ENCODE data around the gene IQSEC1. TPM values are rescaled to one million over a fixed set of nuclear protein-coding genes. Genes with fewer than 3 reads are reported as not detected.

Gene IQSEC1
- total and polyA plus RNA-seq, 2 of the 8 experiments (the other 6 are each of a cell fraction or from before 2014, with no cell fraction given): 6.8 to 28.8 TPM

DNA sequence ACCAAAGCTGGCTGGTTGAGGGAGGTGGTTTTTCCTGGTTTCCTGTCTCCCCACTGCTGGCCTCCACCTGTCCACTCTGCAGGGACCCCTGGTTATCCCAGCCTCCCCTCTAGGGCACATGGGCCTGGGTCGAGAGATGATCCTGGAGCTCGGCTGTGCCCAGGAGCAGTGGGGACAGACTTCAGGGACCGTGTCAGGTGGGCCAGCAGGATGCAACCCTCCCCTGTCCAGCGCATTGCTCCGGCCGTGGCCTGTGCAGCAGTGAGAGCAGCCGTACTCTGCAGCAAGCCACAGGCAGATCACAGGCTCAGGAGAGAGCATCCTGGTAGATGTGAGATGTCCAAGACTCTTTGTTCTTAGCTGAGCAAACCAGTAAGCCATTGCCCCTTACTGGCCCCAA lies 139.3 kb downstream of the IQSEC1 start:
- Histone ChIP-seq H4K8ac (ENCODE audit: extremely low read depth, insufficient read depth, low read length) (no peak overlapping the region; the same call in 1 of the 2 replicates), H3K23me2 (ENCODE audit: low read depth, low read length) (no peaks in the 10 kb centered on the region), H4K20me1 (replicated peaks in 1 of 2; ENCODE audit: control insufficient read depth in 1 of 2, insufficient read depth in 2 of 2, low read length in 2 of 2) (peaks cover 0 to 30% of the 10 kb centered on the region in 2 experiments), H3K4me3 (ENCODE audit: extremely low read depth in 1 of 4, insufficient read depth in 2 of 4, low read depth in 3 of 4, low read length in 4 of 4) (no peak overlapping the region), H2AFZ (ENCODE audit: low read length) (no peak overlapping the region), H2AK5ac (ENCODE audit: low read depth, low read length) (no peak overlapping the region), H3K9me3 (ENCODE audit: insufficient read depth in 2 of 2, low read depth in 1 of 2, low read length in 1 of 2) (no peaks in the 10 kb centered on the region), H4K5ac (ENCODE audit: insufficient read length, low read depth, low read length) (no peak overlapping the region), H3K14ac (ENCODE audit: insufficient read length) (no peak overlapping the region), H3K56ac (replicated peaks; ENCODE audit: insufficient read length, low read depth, low read length) (no peak overlapping the region), H3K9ac (replicated peaks in 1 of 4; ENCODE audit: extremely low read depth in 1 of 4, low read depth in 3 of 4, low read length in 3 of 4) (no peak overlapping the region), H2BK5ac (ENCODE audit: low read depth, low read length) (no peak overlapping the region; the same call in 1 of the 2 replicates), H3K4me1 (replicated peaks in 1 of 4; ENCODE audit: control insufficient read depth in 3 of 4, insufficient read depth in 4 of 4, low read length in 3 of 4) (no peaks in the 10 kb centered on the region), H3K27ac (ENCODE audit: low read depth, low read length) (no peak overlapping the region), H3K27me3 (replicated peaks in 1 of 4; ENCODE audit: control insufficient read depth in 3 of 4, extremely low read depth in 1 of 4, insufficient read depth in 3 of 4, low read length in 3 of 4) (no peaks in the 10 kb centered on the region), H3K36me3 (ENCODE audit: control insufficient read depth in 2 of 4, insufficient read depth in 4 of 4, low read length in 3 of 4) (peaks cover 0 to 12% (median 2%) of the 10 kb centered on the region in 4 experiments; a peak in 5 of 8 replicates), H3K4ac (replicated peaks; ENCODE audit: insufficient read length, low read depth, low read length) (no peak overlapping the region), H2BK120ac (replicated peaks; ENCODE audit: low read depth, low read length) (no peak overlapping the region), H3K23ac (ENCODE audit: insufficient read length) (no peak overlapping the region), H3K18ac (ENCODE audit: extremely low read depth, low read length) (no peak overlapping the region), H4K91ac (replicated peaks; ENCODE audit: insufficient read length, low read length) (no peak overlapping the region), H3K79me2 (ENCODE audit: control insufficient read depth in 1 of 2, insufficient read depth in 2 of 2, low read length in 2 of 2) (no peaks in the 10 kb centered on the region), H2BK15ac (ENCODE audit: low read length) (no peak overlapping the region), H3K4me2 (ENCODE audit: insufficient read depth in 1 of 2, low read depth in 2 of 2, low read length in 2 of 2) (no peak overlapping the region), H2BK20ac (ENCODE audit: low read length) (no peak overlapping the region), H2BK12ac (ENCODE audit: low read depth, low read length) (no peak overlapping the region), H3K79me1 (ENCODE audit: low read depth, low read length) (0 out of 2 replicates have a peak, but pooled peaks cover 3% of the 10 kb centered on the region)
- CTCF ChIA-PET (ENCODE audit: partially characterized antibody): interaction anchor here (1.3 to 3.2 kb wide), 3 partner anchors 11 to 50 kb away, joined by 3 to 21 read pairs (median 5); no protein-coding TSS in a partner anchor
- POLR2A ChIA-PET (ENCODE audit: partially characterized antibody): interaction anchor here (1.3 kb wide), 1 partner anchor 19 kb away, joined by 3 read pairs; no protein-coding TSS in a partner anchor
- TF ChIP-seq NANOG (IDR thresholded peaks at IDR 0.05; ENCODE audit: insufficient read depth, low read depth, low read length, poor library complexity, severe bottlenecking) (no peak), EGR1 (IDR thresholded peaks at IDR 0.05; ENCODE audit: borderline replicate concordance, low read depth, low read length) (no peak), POLR2A (IDR thresholded peaks at IDR 0.05; ENCODE audit: control extremely low read depth in 1 of 2, low read depth in 2 of 2, low read length in 2 of 2) (no peak), PHF8 (conservative IDR thresholded peaks at IDR 0.05; ENCODE audit: low read depth, low read length) (no peak), RXRA (IDR thresholded peaks at IDR 0.05; ENCODE audit: insufficient read depth, low read depth, low read length) (no peak), MAFK (IDR thresholded peaks at IDR 0.05; ENCODE audit: low read depth, low read length) (no peak), HDAC2 (IDR thresholded peaks at IDR 0.05; ENCODE audit: borderline replicate concordance in 1 of 2, low read depth in 2 of 2, low read length in 2 of 2) (no peak), RNF2 (IDR thresholded peaks at IDR 0.05; ENCODE audit: borderline replicate concordance, low read depth, low read length, missing control alignments, poor library complexity, severe bottlenecking) (no peak), SIRT6 (IDR thresholded peaks at IDR 0.05; ENCODE audit: low read length) (no peak), SP2 (IDR thresholded peaks at IDR 0.05; ENCODE audit: low read length) (no peak)
- DNase-seq (ENCODE audit: low read depth in 1 of 2, low spot score in 2 of 2): no peak
- no peak for FAIRE-seq
- 90% methylated on average over 7 of the region's 7 CpGs; no CpG with 5 or more reads in 1 of the 2 experiments for WGBS, 2 experiments (ENCODE audit: extremely low coverage in 1 of 2, insufficient coverage in 1 of 2, insufficient read length in 1 of 2, insufficient replicate concordance in 2 of 2, low coverage in 1 of 2, low lambda C conversion rate in 2 of 2, missing lambda C conversion rate in 1 of 2)
